Measurements from ENCODE around the gene SPECC1L.

Gene SPECC1L

DNA sequence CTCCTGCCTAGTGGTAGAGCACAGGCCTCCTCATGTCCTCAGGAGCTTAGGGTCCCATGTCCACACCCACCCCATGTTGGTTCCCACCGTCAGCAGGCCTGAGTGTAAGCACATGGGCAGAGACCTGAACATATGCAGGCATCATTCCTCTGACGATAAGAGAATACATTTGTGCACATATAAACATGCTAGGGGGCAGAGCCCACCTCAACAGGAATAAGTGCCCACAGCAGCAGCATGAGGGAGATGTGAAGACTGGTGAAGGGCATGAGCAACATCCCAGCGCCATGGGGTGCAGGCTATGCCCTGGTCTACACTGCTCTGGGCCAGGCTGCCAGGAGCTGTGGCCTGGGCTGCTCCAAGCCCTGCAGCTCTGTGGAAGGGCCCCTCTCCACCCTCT is 173.6 kb downstream of the SPECC1L start:
- DNase-seq, result no peak

- DNase-seq, result no peak
These were observed 174.3 kb downstream of the SPECC1L start for GRCh38 chr22:24444729-24445466.

DNA sequence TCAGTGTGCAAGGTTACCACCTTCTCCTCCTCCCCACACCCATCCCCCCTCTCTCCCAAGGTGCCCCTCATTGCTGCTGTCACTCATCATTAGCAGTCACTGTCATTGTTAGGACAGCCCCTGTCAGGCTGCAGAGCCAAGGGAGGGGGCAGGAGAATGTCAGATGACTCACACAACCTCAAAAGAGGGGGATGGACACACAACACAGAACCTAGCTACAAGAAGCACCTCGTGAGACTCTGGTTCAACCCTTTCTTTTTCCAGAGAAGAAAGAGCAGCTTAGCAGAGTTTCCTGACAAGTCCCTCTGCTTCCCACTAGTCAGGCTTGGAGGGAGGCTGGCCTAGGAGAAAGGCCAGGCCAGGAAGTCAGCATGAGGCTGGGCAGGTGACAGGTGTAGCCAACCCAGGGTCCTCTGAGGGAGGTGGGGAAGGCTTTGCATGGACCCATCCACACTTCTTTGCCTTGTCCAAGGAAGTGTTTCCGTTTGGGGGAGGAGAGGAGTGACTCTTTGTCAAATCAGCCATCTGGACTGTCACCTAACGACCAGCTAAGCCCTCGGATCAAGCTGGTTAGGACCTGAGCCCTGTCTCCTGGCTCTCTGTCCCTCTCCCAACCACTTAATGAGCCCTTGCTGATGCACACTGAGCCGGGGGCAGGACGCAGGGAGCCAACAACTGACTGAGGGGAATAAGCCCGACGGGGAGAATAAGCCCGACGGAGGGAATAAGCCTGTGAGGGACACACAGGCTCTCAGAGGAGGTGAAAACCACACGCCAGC is 175.0 kb downstream of the SPECC1L start:
- DNase-seq, result no peak

DNA sequence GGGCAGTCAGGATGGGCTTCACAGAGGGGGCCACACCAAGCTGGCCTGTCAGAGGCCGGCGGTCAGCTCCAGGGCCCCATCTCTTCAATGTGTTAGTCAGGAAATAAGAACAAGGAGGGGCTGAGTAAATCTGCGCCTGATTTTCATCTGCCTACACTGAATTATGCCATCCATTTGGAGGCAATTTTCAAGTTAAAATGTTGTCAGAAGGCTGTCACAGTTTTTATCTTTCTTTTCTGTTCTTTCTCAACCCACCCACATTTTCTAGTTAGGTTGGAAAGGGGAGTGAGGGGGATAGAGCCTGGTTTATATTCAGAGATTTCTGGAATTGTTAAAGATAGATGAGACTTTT is 175.6 kb downstream of the SPECC1L start:
- DNase-seq, result no peak

DNA sequence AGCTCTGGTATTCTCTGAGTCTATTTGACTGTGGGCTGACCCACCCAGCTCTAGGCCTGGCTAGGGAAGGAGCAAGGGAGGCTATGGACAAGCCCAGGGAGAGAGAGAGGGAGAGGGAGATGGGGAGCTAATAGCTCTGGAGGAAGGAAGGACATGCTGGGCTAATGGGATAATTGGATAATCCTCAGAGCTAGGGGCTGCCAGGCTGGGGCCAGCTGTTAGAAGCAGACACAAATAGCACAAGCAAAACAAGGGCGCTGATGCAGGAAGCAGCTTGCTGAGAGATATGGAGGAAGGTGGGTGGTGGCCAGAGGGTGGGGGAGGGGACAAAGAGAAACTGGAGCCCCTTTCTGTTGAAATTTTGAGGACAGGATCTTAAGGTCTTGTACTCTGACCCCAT is 180.0 kb downstream of the SPECC1L start:
- no peak for DNase-seq

DNA sequence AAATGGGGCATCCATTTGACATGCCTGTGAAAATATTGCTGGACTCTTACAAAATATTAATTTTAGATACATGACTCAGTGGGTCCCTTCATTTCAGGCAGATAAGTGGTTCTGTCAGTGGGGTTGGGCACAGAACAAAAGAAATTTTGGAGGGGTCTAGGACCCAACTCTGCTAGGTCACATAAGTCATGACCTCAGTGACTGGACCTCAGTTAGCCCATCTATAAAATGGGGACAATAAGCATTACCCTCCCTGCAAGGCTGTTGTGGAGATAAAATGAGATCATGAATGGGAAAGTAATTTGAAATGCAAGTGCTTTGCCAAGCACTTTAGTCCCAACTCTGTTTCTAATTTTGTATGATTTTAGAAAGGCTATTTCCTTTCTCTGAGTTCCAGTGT is 180.5 kb downstream of the SPECC1L start:
- no peak for DNase-seq

DNA sequence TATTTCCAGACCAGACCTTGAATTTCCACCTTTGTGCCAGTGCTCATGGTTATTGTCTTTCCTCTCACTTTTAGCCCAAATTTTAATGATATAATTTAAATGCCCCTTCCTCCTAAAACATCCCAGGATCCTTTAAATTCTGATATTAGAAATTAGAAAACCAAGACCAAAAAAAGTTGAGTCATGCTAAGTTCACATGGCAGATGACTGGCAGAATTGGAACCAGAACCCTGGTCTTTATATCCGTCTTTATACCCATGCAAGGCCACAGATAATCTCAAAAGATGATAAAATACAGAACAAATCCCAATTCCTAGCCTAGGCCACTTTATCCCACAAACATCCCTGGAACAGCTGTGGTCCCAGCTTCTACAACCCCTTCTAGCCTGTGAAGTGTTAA is 183.2 kb downstream of the SPECC1L start:
- DNase-seq, result no peak

DNA sequence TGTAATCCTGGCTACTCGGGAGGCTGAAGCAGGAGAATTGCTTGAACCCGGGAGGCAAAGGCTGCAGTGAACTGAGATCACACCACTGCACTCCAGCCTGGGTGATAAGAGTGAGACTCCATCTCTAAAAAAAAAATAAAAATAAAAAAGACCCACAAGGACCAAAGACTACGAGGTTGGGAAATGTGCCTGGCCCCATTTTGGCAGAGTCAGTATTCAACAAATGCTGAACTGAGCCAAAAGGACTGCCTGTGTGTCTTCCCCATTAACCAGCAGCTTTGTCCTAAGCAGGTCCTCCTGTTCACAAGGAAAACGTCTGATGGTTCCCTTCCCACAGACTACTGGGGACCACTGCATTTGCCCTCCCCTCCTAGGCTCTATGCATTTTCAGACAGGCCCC is 184.4 kb downstream of the SPECC1L start:
- DNase-seq, result no peak

DNA sequence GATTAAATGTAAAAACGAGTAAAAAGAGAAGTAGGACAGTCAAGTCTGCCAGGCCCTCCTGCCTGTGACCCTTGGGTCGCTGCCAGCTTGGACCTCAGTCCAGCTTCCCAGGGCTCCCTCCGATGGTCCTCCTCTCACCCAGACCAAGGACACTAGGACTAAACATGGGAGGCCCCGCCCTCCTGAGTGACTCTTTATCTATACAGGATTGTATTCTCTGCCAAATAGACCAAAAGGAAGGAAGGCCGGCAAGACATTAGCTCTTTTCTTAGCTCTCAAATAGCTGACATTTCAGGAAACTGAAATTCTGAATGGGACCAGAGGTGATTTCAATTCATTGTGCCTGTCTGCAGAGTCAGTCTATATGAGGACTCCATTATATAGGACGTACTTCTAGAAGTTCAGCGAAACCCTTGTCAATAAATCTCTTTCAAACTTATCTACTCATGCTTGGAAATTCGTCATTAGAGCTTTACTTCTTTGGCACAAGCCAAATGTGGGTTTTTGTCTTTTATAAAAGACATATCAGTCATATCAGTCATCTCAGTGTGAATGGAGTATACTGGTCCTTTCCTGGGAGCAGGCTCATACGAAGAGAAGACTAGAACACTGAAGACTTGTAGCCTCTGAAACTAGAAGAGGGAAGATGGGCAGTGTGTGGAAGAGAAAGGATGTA is 185.3 kb downstream of the SPECC1L start:
- DNase-seq, result no peak

GRCh38 chr22:24457894-24458420 is 187.3 kb downstream of the SPECC1L start:
- no peak for DNase-seq

DNA sequence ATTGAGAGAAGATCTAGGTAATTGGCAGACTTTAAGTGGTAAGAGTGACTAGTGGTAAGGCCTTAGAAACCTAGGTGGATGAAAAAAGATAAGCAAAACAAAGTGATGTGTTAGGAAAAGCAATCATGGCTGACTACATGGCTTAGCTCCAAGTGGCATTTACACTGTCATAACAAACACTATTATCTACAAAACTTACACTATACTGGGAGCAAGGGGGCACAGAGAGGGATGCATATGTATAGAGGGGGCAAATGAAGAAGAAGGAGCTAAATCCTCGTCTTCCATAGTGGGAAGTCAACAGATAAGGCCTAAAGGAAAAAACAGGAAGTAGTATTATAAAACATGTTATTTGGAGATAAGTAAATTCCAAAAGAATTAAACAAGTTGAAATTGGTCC is 189.3 kb downstream of the SPECC1L start:
- no peak for DNase-seq

DNA sequence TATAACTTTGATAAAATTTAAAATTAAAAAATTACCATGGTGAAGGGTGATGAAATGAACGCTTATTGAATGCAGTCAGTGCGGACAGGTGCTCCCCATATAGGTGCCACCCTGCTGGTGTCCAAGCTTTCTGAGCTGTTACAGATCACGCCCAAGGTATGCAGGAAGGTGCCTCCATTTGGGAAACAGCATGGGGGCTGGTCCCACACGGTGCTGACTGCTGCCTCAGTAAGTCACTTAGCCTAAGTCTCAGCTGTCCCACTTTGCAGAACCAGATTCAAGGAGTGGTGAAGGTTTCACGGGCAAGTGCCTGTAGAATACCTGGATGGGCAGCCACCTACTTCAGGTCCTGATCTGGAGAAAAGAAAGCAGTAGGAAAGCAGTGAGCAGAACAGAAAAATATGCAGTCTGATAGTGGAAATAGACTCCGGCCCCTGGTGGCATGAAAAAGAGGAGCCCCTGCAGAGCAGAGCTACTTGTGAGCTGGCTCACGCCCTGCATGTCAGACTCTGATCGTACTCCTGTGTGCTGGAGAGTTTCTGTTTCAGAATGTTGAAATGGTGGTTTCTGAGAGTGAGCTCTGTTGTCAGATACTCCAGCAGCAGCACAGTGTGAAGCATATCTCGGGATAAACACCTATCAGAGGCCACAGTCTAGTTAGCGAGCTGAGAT is 189.9 kb downstream of the SPECC1L start:
- no peak for DNase-seq

- no peak for DNase-seq
These were observed 192.6 kb downstream of the SPECC1L start for GRCh38 chr22:24463071-24463760.

DNA sequence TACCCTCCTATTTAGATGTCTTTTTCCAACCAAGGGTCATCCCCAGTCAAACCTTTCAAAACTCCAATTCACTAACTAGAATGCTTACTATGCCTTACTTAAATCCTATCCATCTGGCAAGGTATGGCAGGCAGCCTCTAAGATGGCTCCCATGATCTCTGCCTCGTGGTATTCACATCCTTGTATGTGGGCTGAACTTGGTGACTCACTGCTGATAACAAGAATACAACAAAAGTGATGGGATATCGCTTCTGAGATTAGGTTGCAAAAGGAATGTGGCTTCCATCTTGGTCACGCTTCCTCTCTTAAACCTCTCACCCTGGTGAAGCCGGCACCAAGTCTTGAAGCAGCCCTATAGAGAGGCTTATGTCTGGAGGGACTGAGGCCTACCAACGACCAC is 194.9 kb downstream of the SPECC1L start:
- no peak for DNase-seq

DNA sequence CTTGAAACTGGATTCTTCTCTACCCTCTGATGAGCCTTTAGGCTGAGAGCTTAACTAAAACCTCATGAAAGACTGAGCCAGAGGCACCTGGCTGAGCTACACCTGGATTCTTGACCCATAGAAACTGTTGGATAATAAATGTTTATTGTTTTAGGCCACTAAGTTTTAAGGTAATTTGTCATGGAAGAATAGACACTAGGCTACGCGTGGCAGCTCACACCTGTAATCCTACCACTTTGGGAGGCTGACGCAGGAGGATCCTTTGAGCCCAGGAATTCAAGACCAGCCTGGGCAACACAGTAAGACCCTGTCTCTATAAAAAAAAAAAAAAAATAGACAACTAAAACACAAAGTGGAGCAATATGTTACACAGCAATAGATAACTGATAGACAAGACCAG is 195.3 kb downstream of the SPECC1L start:
- no peak for DNase-seq

GRCh38 chr22:24466716-24467328 is 196.2 kb downstream of the SPECC1L start:
- no peak for DNase-seq

- no peak for DNase-seq
These were observed 196.7 kb downstream of the SPECC1L start for GRCh38 chr22:24467340-24467739.

Measured in cortex of kidney (tissue), 1 donor.